Endothelial cell (in vitro differentiated cells): ENCODE results near the gene OLFM4. TPM values are rescaled to one million over a fixed set of nuclear protein-coding genes. Genes with fewer than 3 reads are reported as not detected.
A peak's percentile ranks its signal among the peaks of the same experiment; 100 is the strongest.

Experiments used
- DNase-seq: peaks from one replicate; pipeline ENCODE4 v3.0.0; 2021; ENCODE audit warnings: low spot score
- H3K27ac Mint-ChIP-seq: one replicate; pipeline ENCODE4 v1.8.0; 2021; ENCODE audit warnings: mixed read lengths, inconsistent platforms; ENCODE audit not compliant: unreplicated experiment
- H3K27me3 Mint-ChIP-seq: one replicate; pipeline ENCODE4 v1.8.0; 2021; ENCODE audit warnings: mild to moderate bottlenecking, moderate library complexity, mixed read lengths, inconsistent platforms; ENCODE audit not compliant: unreplicated experiment
- H3K36me3 Mint-ChIP-seq: one replicate; pipeline ENCODE4 v1.8.0; 2021; ENCODE audit warnings: mild to moderate bottlenecking, low read depth, mixed read lengths, inconsistent platforms; ENCODE audit not compliant: unreplicated experiment
- H3K4me1 Mint-ChIP-seq: one replicate; pipeline ENCODE4 v1.8.0; 2021; ENCODE audit warnings: mild to moderate bottlenecking, mixed read lengths, inconsistent platforms; ENCODE audit not compliant: unreplicated experiment
- H3K4me3 Mint-ChIP-seq: one replicate; pipeline ENCODE4 v1.8.0; 2021; ENCODE audit warnings: mild to moderate bottlenecking, mixed read lengths, inconsistent platforms; ENCODE audit not compliant: unreplicated experiment
- H3K9me3 Mint-ChIP-seq: one replicate; pipeline ENCODE4 v1.8.0; 2021; ENCODE audit warnings: mixed read lengths, inconsistent platforms; ENCODE audit not compliant: unreplicated experiment
- total RNA-seq: library from RNA; stranded (reverse); fragmentation: NEBNext Ultra II Directional; extraction: Animal tissue kit (Norgen Biotek cat#: 25700); gene quantifications from one replicate; pipeline ENCODE4 v1.2.1, GENCODE V29; 2021; ENCODE audit not compliant: unreplicated experiment
- TF ChIP-seq, protein P1 (sequence below): fragments of 200-600 bp; sonication (generic); IDR thresholded peaks from one replicate; pipeline ENCODE4 v1.5.0; 2021; ENCODE audit warnings: antibody characterized with exemption; ENCODE audit not compliant: unreplicated experiment

OLFM4 gene
- total RNA-seq, 1 donor from 2014 or later, result not detected

DNA sequence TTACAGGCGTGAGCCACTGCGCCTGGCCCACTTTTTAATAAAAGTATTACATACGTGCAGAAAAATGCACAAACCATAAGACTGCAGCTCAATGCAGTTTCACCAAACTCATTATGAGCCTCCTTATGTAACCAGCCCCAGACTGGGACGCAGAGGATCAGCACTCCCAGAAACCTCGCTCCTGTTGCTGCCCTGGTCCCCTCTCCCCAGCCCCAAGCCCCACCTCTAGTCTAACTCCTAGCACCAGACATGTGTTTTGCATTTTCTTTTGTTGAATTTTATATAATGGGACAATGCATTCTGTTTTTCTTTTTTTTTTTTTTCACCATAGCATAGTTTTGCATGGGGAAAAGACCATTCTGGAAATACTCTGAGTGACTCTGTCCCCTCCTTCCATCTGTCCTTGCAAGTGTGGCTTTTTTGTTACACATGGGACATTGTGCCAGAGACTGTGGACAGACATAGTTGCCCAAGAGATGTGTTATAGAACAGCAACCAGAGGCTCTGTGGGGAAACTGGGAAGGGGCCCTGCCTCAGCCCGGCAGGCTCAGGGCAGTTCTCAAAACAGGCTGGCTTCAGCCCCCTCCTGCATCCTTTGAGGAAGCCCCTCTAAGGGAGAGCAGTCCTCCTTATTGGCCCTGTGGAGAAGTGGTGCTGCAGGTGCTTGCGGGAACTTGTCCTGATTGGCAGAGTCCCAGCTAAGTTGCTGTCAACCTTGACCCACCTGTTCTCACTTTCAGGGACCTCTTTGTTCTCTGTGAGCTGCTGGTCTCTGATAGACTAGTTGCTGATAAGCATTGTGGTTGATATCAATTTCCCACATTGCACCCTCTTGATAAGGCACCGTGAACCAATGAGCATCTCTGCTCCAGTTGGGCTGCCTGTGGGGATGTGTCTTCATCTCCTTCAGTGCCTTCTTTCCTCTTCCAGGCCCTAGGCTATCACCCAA lies 13.8 kb upstream of the OLFM4 start:
- no peaks in the 10 kb centered on the region for H3K9me3 Mint-ChIP-seq
- H3K4me3 Mint-ChIP-seq, result no peak overlapping the region
- H3K4me1 Mint-ChIP-seq, result peaks cover 10% of the 10 kb centered on the region
- H3K27ac Mint-ChIP-seq, result peak overlapping the region; percentile 54
- H3K36me3 Mint-ChIP-seq, result no peaks in the 10 kb centered on the region
- H3K27me3 Mint-ChIP-seq, result peaks cover 3% of the 10 kb centered on the region
- DNase-seq, result no peak
- TF ChIP-seq, protein P1, sequence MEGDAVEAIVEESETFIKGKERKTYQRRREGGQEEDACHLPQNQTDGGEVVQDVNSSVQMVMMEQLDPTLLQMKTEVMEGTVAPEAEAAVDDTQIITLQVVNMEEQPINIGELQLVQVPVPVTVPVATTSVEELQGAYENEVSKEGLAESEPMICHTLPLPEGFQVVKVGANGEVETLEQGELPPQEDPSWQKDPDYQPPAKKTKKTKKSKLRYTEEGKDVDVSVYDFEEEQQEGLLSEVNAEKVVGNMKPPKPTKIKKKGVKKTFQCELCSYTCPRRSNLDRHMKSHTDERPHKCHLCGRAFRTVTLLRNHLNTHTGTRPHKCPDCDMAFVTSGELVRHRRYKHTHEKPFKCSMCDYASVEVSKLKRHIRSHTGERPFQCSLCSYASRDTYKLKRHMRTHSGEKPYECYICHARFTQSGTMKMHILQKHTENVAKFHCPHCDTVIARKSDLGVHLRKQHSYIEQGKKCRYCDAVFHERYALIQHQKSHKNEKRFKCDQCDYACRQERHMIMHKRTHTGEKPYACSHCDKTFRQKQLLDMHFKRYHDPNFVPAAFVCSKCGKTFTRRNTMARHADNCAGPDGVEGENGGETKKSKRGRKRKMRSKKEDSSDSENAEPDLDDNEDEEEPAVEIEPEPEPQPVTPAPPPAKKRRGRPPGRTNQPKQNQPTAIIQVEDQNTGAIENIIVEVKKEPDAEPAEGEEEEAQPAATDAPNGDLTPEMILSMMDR, result no peak

DNA sequence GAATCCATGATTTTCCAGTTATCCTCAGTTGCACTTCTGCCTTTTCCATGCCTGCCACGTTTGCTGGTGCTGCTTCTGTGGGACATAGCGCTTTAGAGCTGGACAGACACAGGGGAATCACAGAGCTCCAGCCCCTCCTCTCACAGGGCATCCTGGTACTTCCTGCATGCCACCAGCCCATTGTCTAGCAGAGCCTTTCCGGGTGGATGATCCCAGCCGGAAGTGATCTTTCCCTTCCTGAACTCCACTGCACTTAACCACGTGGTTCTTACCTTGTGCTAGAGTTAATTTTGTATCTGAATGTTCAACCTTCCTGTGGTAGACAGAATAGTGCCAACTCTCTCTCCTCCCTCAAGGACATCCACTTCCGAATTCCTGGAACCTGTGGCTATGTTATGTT lies 12.6 kb upstream of the OLFM4 start:
- Mint-ChIP-seq H3K36me3 (no peaks in the 10 kb centered on the region), H3K4me1 (peaks cover 10% of the 10 kb centered on the region), H3K27me3 (peaks cover 3% of the 10 kb centered on the region), H3K4me3 (no peak overlapping the region), H3K27ac (no peak overlapping the region), H3K9me3 (no peaks in the 10 kb centered on the region)
- TF ChIP-seq, protein P1, result no peak
- peak; percentile 10 for DNase-seq

DNA sequence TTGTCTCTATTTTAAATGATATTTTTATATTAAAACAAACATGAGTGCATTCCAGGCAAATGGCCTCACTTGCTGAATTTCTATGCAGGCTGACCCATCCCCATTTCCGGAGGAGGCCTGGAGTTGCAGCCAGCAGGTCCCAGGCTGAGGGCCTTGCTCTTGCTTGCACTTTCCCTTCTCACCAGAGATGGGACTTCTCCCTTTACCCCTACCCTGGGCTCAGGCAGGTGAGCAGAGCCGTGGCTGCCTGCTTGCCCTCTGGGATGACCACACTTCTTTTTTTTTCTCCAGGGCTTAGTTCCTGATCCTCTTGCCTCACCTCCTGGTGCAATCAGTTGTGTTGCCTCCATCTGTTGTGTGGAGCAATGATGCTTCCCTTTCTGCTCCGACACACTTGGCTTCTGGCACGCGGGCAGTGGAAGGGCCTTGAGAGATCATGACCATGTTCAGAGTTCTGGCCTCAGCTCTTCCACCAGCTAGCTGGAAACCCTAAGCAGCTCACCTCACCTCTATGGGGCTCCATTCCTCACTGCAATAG lies 11.1 kb upstream of the OLFM4 start:
- TF ChIP-seq, protein P1, result no peak
- no peak overlapping the region for H3K4me3 Mint-ChIP-seq
- no peak overlapping the region for H3K27ac Mint-ChIP-seq
- no peaks in the 10 kb centered on the region for H3K36me3 Mint-ChIP-seq
- H3K27me3 Mint-ChIP-seq, result peaks cover 4% of the 10 kb centered on the region
- peaks cover 10% of the 10 kb centered on the region for H3K4me1 Mint-ChIP-seq
- no peak for DNase-seq
- no peaks in the 10 kb centered on the region for H3K9me3 Mint-ChIP-seq

DNA sequence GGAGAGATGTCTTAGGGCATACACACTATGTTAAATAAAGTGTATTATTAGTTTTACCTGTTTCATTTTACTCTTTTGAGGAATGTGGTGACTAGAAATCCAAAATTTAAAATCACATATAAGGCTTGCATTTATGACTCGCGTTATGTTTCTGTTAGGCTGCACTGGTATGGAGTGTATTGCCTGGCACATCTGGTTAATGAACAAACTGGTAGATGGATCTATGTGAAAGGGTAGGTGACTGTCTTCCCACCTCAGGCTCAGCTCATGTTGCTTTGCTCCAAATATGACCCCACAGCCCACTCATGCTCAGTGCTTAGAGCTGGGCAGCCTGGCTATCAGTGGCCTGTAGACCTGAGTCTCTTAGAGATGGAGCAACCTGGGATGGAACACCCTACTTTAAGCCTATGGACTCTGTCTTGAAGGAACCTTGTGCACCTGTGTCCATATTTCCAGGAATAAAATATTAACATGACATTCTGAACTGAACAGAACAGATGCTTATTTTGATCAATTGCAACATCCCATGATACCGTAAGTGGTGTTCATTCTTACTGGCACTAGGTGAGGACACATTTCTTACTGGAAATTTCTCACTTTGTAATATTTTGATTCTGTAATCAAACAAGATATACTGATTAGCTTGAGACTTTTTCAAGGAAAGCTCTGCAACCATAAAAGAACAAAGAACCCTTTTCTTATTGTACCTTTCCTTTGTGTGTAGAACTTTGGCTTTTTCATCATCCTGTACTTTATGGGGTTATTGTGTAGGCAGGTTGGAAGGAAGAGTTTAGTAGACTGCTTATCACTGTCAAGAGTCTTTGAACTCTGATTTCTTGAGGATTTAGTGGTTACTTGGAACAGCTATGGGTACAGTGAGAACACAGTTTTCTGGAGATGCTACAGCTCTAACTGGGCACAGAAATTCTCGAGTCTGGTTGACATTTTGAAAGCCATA lies 9.6 kb upstream of the OLFM4 start:
- Mint-ChIP-seq H3K36me3 (no peaks in the 10 kb centered on the region), H3K4me3 (no peak overlapping the region), H3K27me3 (peaks cover 4% of the 10 kb centered on the region), H3K27ac (no peak overlapping the region), H3K9me3 (no peaks in the 10 kb centered on the region), H3K4me1 (peaks cover 10% of the 10 kb centered on the region)
- DNase-seq, result no peak
- TF ChIP-seq, protein P1, result no peak
